ENCODE data around the gene SPTBN2.

Gene SPTBN2

DNA sequence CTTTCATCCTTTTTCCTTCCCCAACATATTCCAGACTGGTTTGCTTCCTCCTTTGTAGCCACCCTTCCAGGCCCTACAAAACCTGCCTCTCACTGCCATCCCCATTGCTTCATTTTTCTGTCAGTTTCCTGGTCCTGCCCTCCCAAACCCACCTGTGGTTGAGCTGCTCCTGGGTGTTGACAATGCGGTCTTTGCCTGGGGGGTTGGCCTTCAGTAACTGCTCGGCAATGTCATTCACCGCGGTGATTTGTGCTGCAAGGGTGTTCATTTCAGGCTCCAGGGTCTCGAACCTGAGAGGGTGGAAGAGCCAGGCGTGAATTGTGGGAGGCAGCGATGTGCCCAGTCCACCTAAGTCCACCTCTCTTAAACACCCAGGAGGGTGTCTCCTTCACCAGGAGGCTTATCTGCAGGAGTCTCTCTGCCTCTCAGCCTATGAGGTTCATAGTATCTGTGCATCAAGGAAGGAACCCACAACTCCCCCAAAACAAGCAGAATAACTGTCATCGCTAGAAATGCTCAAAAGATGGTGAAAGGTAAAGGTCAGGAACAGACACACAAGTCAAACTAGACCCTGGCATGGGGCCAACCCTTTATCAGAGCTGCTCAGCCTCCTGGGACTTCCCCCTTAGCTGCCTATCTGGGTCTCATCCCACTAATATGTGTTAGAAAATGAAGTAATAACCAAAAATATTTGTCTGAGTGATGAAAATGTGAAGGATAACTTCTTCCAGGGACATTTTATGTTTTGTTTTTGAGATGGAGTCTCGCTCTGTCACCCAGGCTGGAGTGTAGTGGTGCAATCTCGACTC is 27.4 kb downstream of the SPTBN2 start:
- DNase-seq, result peak; percentile 34

DNA sequence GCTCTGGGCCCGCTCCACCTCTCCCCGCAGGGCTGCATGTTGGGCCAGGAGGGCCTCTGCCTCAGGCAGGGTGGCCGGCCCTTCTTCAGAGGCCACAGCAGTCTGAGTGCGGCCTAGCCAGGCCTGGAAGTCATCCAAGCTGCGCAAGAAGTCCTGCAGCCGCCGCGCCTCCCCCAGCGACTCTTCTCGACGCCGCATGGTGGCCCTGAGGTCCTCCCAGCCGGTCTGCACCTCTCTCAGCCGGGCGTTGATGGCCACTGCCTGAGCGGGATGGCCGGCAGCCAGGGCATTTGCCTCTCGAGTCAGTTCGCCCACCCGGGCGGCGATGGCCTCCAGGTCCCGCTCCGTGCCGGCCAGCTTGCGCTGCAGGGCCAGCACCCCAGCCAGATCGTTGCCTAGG is 28.3 kb downstream of the SPTBN2 start:
- DNase-seq, result no peak

DNA sequence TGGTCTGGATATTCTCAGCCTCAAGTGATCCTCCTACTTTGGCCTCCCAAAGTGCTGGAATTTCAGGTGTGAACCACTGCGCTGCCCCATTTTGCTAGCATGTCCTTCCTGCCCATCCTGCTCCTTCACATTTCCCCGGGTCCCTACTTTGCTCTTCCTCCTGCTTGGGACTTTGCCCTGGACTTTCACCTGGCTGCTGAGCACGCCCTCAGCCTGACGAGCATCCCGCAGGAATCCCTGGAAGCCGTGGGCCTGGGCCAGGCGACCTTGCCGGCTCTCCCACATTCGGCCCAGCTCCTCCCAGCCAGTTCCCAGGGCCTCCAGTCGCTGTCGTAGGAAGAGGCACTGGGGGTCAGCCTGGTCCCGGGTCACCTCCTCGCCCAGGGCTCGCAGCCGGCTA is 28.7 kb downstream of the SPTBN2 start:
- no peak for DNase-seq

DNA sequence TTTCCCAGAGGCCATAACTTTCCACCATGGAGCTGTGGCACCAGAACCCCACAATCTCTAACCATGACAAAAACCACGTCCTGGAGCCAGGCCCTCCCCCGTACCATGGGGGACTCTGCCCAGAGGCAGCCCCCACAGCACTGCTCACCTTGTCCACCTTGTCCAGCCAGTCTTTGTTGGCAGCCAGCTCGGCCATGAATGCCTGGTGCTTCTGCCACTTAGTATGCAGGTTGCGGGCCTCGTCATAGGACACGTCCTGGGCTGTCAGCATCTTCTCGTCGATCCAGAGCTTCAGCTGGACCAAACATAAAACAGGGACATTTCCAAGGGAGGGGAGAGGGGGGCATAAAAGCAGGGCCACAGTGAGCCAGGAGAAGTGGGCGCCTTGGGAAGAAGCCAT is 30.5 kb downstream of the SPTBN2 start:
- no peak for DNase-seq

DNA sequence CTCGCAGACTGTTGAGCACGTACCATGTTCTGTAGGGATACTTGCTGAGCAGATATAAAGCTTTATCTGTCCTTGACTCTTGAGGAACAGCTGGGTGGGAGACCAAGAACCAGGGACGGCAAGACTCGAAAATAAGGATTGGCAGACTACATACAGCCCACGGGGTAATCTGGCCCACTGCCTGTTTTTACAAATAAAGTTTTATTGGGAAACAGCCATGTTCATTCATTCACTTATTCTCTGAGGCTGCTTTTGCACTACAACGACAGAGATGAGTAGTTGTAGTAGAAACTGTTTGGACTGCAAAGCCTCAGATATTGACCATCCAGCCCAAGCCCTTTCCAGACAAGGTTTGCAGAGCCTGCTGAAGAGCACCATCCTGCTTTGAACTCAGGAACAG is 31.0 kb downstream of the SPTBN2 start:
- no peak for DNase-seq

DNA sequence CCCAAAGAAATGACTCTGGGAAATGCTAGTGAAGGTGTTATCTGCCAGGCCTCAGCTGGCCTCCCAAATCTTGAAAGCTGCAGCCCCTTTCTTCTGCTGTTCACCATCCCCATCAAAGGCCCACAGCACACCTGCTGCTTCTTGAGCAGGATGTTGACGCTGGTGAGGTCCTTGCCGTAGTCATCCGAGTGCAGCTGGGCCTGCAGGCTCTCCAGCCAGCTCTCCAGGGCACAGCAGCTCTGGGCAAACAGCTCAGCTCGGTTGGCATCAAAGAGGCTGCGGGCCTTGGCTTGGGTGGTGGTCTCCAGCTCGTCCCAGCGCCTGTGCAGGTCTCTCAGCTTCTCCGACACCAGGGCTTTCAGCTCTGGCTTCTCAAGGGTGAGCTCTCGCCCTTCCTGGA is 32.9 kb downstream of the SPTBN2 start:
- DNase-seq, result no peak

DNA sequence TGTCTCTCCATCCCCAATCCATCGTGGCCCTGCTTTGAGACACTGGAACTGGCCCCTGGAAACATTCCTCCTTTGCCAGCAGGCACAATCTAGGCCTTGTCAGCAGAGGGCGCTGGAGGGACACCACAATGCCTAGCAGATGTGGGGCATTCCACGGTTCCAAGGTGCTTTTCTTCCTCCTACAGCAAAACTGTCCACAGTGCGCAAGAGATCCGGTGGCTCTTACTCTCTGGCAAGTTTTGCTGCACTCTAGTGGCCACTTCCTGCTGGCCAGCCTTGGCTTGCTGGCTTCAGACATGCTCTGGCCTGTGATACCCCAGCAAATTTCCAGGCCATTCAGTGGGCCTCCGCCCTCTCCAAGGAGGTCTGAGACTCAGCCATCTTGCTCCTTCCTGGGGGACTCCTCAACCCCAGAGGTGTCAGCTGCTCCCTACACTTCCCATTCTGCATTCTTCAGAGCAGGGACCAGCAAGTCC is 34.2 kb downstream of the SPTBN2 start:
- peak; percentile 85 for DNase-seq

DNA sequence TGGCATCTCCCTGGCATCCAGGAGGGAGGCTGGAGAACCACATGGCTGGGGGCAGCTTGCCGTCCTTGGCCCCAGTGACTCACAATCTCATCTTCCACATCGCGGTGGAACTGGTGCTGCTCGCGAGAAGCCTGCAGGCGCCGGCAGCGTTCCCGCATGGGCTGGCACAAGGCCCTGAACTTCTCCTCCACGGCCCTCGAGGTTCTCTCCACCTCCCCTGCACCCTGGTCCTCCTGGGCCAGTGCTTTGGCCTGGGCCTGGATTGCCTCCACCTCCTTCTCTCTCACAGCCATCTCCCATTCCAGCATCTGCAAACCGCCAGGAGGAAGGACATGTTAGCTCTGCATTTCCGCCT is 35.0 kb downstream of the SPTBN2 start:
- DNase-seq, result no peak

DNA sequence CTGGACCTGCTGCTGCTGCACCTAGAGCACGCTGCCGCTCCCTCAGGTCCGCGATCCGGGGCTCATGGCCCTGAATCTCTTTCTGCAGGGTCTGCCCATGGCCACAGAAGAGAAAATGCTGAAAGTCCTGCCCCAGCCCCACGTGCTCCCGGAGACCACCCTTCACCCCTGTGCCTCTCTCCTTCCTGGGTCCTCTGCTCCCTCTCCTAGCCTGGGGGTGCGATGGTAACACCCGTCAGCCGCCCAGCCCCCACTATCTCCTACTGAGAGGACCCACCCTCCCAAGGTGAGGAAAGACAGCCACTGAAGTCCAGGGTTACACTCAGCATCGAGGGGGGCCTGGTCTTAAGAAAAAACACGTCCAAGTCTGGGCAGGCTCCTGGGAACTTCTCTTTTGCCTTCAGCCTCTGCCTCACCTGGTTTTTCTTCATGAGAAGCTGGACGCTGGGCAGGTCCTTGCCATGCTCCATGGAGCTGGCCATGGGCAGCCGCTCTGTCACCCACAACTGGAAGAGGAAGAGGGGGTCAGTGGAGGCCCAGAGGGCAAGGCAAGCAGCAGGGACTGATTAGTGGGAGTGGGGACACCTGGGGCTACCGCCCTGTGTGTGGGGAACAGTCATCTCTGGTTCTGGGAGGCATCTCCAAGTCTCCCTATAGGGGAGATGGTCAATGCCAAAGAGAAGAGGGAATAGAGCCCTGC is 35.5 kb downstream of the SPTBN2 start:
- DNase-seq, result no peak

DNA sequence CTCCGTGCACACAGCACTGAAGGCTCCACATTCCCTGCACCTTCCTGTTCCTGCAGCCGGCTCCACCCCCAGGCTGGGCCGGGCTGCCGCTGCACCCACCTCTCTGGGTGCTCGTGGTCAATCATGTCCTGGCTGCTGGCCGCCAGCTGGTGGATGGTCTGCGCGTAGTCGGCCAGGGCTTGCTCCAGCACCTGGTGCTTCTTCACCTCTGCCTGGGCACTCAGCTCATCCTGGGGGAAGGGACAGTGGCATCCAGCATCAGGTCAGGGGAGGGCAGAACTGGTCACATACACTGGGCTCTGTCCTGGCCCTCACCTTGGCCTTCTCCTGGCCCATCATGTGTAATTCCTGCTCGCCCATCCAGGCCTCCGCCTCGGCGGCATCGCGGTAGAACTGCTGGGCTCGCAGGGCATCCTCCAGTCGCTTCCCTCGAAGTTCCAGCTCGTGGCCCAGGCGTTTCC is 36.1 kb downstream of the SPTBN2 start:
- no peak for DNase-seq

DNA sequence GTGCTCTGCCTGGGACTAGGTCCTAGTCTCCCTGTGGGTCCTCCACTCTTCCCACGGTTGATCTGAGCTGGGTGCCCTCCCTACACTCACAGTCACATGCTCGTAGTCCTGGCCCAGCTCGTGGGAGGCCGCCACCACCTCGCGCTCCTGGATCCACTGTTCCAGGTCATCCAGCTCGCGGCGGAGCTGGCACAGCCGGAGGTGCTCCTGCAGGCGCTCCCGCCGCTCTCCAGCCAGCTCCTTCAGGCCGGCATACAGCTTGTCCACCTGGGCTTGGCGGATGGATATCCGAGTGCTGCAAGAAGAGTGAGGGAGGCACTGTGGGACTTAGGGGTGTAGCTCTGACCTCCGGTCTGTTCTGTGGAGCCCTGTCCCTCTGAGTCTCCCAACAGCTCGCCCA is 36.6 kb downstream of the SPTBN2 start:
- no peak for DNase-seq

DNA sequence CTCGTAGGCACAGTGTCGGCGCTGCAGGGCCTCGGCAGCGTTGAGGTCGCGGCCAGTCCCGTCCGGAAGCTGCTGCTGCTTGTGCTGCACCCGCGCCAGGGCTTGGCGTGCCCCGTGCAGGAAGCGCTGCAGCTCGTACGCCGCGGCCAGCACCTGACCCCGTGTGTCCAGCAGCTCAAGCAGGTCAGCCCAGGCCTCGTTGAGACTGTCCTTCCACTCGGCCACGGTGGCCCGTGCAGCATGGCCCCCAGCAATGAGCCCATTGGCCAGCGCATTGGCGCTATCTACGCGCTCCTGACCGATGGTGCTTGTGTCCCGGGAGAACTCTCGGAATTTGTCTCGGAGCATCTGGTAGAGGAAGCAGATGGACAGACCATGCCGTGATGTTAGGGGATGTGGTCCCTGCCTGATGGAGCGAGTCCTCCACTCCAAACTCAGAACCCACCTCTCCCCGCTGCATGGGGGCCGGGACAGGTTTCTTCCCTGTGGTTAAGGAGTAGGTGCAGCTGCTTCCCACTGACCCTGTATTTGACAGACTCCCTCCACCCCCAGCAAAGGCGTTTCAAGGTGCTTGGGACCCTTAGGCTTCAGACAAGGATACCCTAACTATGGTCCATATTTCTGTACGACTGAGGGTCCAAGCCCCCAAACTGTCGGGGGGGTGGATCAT is 37.6 kb downstream of the SPTBN2 start:
- no peak for DNase-seq

DNA sequence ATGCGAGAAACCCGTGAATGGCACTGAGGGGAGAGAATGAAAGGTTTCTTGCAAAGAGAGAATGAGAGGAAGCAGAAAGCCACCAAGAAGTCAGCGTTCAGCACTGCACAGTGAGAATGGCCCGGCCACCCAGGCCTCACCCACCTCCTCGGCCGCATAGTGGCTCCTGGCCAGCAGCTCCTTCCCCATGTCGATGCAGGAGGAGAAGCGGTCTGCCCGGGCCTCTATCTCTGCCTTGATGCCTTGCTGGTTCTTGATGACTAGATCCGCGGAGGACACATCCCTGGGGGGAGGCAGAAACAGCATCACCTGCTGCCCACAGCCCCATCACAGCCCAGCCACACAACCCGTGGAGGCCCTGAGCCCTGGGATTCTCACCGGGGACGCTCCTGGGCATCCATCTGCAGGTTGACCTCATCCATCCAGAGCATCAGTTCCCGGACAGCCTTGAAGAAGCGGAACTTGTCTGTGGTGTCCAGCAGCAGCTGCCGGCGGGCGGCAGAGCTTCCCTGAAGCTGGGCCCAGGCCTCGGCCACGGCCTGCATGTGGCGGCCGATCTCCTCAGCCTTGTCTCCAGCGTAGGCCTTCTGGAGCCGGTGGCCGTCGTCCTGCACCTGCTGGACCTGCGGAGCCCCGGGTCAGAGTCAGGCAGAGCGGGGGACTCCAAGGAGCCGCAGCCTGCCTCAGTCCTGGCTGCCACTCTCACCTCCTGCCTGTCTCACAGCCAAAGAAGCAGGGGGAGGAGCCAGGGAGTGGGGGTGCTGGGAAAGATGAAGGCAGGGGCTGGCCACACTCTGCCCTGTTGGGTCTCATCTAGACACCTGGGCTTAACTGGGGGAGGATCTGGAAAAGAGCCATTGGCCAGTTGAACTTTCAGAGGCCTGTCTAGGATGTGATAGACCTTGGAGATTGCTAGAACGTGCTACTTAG is 39.1 kb downstream of the SPTBN2 start:
- DNase-seq, result no peak

DNA sequence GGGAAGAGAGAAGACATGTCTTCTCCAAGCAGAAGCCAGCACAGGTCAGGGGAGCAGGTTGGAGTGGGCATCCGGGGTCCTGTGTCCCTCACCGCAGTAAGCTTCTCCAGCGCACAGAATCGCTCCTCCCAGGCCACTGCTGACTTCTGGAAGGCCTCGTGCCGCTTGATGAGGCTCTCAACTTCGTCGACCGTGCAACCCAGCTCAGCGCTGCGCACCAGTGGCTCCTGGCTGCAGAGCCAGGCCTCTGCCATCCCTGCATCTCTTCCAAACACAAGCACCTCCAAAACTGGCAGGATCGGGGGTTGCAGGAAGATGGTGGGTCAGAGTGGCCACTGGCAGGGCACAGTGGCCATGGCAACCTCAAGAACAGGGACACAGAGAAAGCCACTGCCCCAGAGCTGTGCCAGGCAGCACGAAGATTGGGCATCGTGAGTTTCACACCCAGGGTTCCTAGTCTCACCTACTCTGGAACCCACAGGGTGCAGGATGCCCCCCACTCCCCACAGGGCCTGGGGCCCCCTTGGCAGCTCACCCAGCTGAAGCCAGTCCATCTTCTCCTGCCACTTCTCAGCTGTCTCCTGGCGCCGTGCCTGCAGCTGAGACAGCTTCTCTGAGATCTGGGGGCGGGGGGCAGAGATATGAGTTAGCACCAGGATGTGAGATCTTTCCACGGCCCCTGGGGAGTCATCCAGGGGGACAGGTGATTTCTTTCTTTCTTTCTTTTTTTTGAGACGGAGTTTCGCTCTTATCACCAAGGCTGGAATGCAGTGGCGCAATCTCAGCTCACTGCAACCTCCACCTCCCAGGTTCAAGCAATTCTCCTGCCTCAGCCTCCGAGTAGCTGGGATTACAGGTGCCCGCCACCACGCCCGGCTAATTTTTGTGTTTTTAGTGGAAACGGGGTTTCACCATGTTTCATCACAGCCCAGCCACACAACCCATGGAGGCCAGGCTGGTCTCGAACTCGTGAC is 40.2 kb downstream of the SPTBN2 start:
- no peak for DNase-seq

DNA sequence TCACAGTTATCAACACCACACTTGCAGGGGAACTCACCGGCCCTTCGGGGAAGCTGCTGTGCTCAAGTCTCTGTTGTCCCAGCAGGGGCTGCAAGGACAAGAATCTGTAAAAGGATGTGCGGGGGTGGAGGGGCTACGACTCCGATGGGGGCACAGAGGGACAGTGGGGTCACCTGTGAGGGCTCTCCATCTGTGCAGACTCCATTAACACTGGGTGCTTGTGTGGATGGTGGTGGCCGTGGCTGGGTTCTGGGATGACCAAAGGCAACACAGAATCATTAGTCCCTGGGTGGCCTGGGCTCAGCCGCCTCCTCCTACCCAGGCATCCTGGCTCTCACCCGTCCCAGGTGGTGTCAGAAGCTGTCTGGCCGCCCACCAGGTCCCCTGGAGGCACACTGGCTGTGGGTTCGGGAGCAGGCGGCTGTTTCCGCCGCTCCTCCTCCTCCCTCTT is 41.2 kb downstream of the SPTBN2 start:
- DNase-seq, result no peak

DNA sequence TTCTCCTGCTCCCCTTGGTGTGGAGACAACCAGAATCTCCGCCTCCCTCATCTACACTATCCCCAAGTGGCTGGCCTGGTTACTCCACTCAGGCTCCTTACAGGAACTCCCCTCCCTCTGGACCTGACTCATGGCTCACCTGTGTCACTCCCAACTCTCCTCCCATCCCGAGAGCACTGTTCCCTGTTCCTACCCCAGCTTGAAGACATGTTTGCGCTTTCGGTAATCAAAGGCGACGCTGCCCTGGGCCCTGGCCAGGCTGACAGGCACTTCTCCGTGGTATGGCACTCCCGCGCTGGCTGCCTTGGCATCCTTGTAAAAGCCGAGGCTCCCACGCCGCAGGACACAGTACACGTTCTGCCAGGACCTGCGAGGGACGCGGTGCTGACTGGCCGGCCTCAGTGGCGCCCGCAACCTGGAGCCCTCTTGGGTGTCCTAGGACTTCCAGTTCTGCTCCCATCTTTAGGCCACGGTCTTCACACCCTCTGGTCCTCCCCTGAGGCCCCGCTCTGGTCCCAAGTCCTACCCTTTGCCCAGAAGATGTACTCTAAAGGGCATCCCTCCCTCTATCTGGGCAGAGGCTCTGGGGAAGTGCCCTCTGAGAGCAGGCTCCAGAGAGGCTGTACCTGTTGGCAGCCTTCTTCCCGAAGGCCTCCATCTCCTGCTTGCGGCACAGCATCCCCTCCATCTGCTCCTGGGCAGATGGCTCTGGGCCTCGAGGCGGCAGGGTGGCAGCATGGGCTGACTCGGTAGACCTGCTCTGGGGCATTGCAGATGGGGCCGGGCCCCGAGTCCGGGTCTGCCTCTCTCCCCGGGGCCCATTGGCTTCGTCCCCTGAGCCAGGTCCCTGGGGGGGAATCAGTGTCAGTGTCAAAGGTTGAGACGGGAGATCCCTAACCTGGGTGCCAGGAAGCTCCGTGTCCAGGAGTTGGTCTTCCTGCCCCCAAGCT is 41.9 kb downstream of the SPTBN2 start:
- DNase-seq, result no peak

DNA sequence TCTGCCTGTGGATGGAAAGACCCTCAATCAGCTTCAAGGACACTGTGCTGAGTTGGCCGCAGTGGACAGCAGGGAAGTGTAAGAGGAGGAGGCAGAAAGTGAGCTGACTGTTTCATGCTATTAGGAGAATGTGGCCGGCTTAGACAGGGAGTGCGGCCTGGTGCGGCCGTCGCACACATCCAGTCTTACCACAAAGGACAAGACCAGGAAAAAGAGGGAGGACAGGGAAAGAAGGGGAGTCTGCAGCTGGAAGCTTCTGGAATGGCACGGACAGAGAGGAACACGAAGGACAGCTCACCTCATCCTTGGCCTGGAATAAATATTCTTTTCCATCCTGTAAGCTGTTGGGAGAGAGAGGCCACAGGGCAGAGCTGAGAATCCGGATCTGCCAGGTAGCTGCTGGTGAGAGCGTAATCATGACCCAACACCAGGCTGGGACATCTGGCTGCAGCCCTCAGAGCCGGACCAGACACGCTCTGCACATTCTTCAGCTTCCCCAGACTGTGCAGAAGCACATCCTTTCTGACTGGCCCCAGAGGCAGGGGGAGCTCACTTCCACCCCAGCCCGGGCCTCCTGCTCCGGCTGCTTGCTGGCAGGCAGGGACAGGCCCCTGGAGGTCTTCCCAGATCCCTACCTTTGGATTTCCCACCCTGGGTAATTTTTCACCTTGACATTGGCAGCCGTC is 42.8 kb downstream of the SPTBN2 start:
- DNase-seq, result no peak

DNA sequence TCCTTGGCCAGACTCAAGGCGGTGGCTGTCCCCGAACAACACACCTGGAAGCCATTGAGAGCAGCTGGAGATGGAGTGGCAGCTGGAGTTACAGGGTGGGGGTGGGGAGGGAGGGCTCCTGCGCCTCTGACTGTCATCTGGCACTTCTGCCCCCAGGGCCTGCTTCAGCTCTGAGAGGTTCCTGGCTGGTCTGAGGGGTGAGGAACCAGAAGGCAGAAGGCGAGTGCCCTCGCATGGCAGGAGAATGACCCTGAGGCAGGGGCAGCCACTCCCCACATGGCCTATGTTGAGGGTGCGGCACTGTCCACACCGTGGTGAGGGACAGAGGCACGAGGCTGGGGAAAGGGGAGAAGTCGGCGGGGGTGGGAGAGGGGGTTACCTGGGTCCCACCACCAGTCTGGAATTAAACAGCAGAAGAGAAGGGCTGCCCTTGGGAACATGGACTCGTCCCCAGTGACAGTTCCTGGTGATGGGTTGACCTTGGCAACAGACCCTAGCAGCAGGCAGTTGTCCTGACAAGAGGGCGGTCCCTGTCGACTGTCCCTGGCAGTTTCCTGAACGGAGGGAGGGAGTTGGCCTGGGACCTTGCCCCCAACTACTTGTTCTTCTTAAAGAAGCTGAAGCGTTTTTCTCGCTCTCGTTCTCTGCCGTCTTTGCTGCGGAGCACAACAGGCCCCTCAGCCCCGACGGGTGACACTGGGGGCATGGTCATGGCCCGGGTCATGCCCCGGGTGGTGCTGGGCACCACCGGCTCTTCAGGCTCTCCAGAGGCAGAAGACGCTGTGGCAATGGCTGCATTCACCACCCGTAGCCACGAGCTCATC is 43.5 kb downstream of the SPTBN2 start:
- DNase-seq, result no peak

DNA sequence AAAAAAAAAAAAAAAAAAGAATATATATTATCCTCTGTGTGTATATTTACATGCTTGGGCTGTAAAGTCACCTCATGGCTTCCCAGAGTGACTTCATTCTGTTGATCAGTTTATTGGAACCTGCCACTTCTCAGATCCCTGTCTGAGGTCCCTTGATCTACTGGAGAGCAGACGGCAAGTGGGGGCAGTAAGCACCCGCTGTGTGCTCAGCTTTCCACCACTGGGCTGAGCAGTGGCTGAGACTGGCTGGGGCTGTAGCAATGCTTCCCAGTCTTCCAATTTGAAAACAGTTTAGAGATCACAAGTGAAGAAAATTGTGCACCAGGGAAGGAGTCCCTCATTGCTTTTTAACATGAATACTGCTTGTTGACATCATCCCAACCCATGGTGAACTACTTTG is 44.4 kb downstream of the SPTBN2 start:
- no peak for DNase-seq

All from activated CD8-positive, alpha-beta memory T cell treated with anti-CD3 and anti-CD28 coated beads, Interleukin-2, amount 50 U/mL, for 4 hours (primary cell).